Measurements from ENCODE around the gene PTPRN2. TPM values are rescaled to one million over a fixed set of nuclear protein-coding genes. Genes with fewer than 3 reads are reported as not detected.

PTPRN2 gene
- total RNA-seq, 1 experiment from 2014 or later, result 1.1 TPM

- in situ Hi-C loops (cut with HindIII; ENCODE audit: low pct_unique_long_range_greater_than_20kb, low sequenced_read_pairs) (no loop called here), intact Hi-C loops (cut with micrococcal nuclease; ENCODE audit: unreplicated experiment) (no loop called here)
- no peaks in the 10 kb centered on the region for H3K4me1 ChIP-seq (ENCODE audit: control insufficient read depth, insufficient read depth, low read length)
- no peak overlapping the region for H3K27ac ChIP-seq (ENCODE audit: low read length)
- TF ChIP-seq SIN3A (IDR thresholded peaks at IDR 0.05; ENCODE audit: borderline replicate concordance, insufficient read depth, low read depth, low read length) (no peak), POLR2AphosphoS5 (IDR thresholded peaks at IDR 0.05; ENCODE audit: low read depth, low read length) (no peak), REST (IDR thresholded peaks at IDR 0.05; ENCODE audit: insufficient read depth in 1 of 2, low read depth in 2 of 2, low read length in 1 of 2) (no peak)
- TF ChIP-seq, protein P1, sequence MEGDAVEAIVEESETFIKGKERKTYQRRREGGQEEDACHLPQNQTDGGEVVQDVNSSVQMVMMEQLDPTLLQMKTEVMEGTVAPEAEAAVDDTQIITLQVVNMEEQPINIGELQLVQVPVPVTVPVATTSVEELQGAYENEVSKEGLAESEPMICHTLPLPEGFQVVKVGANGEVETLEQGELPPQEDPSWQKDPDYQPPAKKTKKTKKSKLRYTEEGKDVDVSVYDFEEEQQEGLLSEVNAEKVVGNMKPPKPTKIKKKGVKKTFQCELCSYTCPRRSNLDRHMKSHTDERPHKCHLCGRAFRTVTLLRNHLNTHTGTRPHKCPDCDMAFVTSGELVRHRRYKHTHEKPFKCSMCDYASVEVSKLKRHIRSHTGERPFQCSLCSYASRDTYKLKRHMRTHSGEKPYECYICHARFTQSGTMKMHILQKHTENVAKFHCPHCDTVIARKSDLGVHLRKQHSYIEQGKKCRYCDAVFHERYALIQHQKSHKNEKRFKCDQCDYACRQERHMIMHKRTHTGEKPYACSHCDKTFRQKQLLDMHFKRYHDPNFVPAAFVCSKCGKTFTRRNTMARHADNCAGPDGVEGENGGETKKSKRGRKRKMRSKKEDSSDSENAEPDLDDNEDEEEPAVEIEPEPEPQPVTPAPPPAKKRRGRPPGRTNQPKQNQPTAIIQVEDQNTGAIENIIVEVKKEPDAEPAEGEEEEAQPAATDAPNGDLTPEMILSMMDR (IDR thresholded peaks at IDR 0.05), result no peak
- H3K4me3 ChIP-seq (ENCODE audit: low read depth in 2 of 2, low read length in 2 of 2), result no peak overlapping the region
- BruUV-seq (replicated peaks), result no TSS peak
- no peaks in the 10 kb centered on the region for H3K36me3 ChIP-seq (ENCODE audit: control insufficient read depth, insufficient read depth, low read length)
- DNase-seq (ENCODE audit: low read depth, low spot score) (no peak), ATAC-seq (no peak)
- CTCF ChIA-PET, result no interaction called here
- H3K9me3 ChIP-seq (ENCODE audit: control insufficient read depth, insufficient read depth, low read depth, low read length), result no peaks in the 10 kb centered on the region
- POLR2A ChIA-PET, result no interaction called here
- no peaks in the 10 kb centered on the region for H3K27me3 ChIP-seq (ENCODE audit: control insufficient read depth, insufficient read depth, low read length)
These were observed 1026.7 kb downstream of the PTPRN2 start for GRCh38 chr7:157560710-157561522.

DNA sequence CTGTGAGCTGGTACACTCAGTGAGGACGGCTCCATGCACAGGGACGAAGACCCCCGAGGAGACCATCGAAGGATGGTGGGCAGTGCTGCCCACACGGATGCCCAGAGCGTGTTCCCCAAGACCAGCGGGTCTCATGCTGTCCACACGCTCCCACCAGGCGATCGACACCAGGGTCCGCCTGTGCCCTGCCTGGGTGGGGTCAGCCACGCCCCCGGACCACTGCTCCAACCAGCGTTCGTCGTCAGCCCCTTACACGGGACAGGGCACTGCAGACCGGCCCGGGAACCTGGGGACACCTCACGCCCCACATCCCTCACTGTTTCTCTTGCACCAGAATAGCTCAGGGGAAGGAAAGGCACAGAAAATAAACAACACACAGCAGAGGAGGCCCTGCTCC lies 1027.4 kb downstream of the PTPRN2 start:
- Histone ChIP-seq H3K27me3 (ENCODE audit: control insufficient read depth, insufficient read depth, low read length) (no peaks in the 10 kb centered on the region), H3K4me3 (ENCODE audit: low read depth in 2 of 2, low read length in 2 of 2) (no peak overlapping the region), H3K27ac (ENCODE audit: low read length) (no peak overlapping the region), H3K36me3 (ENCODE audit: control insufficient read depth, insufficient read depth, low read length) (no peaks in the 10 kb centered on the region), H3K9me3 (ENCODE audit: control insufficient read depth, insufficient read depth, low read depth, low read length) (no peaks in the 10 kb centered on the region), H3K4me1 (ENCODE audit: control insufficient read depth, insufficient read depth, low read length) (no peaks in the 10 kb centered on the region)
- TF ChIP-seq SIN3A (IDR thresholded peaks at IDR 0.05; ENCODE audit: borderline replicate concordance, insufficient read depth, low read depth, low read length), result no peak
- TF ChIP-seq REST (IDR thresholded peaks at IDR 0.05; ENCODE audit: insufficient read depth in 1 of 2, low read depth in 2 of 2, low read length in 1 of 2), result no peak
- TF ChIP-seq, protein P1 (IDR thresholded peaks at IDR 0.05), result no peak
- no peak for TF ChIP-seq TCF7L2 (IDR thresholded peaks at IDR 0.05; ENCODE audit: low read depth, low read length)
- no peak for TF ChIP-seq POLR2AphosphoS5 (IDR thresholded peaks at IDR 0.05; ENCODE audit: low read depth, low read length)
- ATAC-seq (no peak), DNase-seq (ENCODE audit: low read depth, low spot score) (no peak)
- CTCF ChIA-PET, result interaction anchor here (0.6 kb wide), 1 partner anchor 128 kb away, joined by 5 read pairs; no protein-coding TSS in a partner anchor
- POLR2A ChIA-PET, result no interaction called here
- no TSS peak for BruUV-seq (replicated peaks)
- intact Hi-C loops (cut with micrococcal nuclease; ENCODE audit: unreplicated experiment) (no loop called here), in situ Hi-C loops (cut with HindIII; ENCODE audit: low pct_unique_long_range_greater_than_20kb, low sequenced_read_pairs) (no loop called here)
